Heart right ventricle (tissue), 16 donors: Measurements from ENCODE around the gene DTL. TPM values are rescaled to one million over a fixed set of nuclear protein-coding genes. Genes with fewer than 3 reads are reported as not detected.

Experiments used
- ATAC-seq, 8 donors: fragments of 200-7000 bp; cut with Tn5 transposase; one replicate each; pipeline ENCODE4 v1.9.1; 2020; ENCODE audit warnings: mild to moderate bottlenecking in 8 of 8, moderate library complexity in 8 of 8, moderate number of reproducible peaks in 1 of 8
- DNase-seq, 2 donors: peaks; one replicate each; pipeline ENCODE4 v3.0.0-alpha.2; 2020
- H3K27ac ChIP-seq, 10 donors: fragments of 200-600 bp; sonication (generic) in 2 of 10; one replicate each; pipeline versions ENCODE4 v1.5.0 to v1.8.0; 2020 to 2022; ENCODE audit warnings: mild to moderate bottlenecking in 3 of 10
- H3K27me3 ChIP-seq, 7 donors: fragments of 200-600 bp; one replicate each; pipeline ENCODE4 v1.8.0; 2021 to 2022; ENCODE audit warnings: mild to moderate bottlenecking in 2 of 7
- H3K36me3 ChIP-seq, 9 donors: fragments of 200-600 bp; sonication (generic) in 1 of 9; one replicate each; pipeline versions ENCODE4 v1.5.0 to v1.8.0; 2020 to 2022; ENCODE audit warnings: mild to moderate bottlenecking in 2 of 9
- H3K4me1 ChIP-seq, 9 donors: fragments of 200-600 bp; sonication (generic) in 1 of 9; one replicate each; pipeline versions ENCODE4 v1.5.0 to v1.8.0; 2020 to 2022; ENCODE audit warnings: mild to moderate bottlenecking in 4 of 9
- H3K4me3 ChIP-seq, 10 donors: fragments of 200-600 bp; sonication (generic) in 2 of 10; one replicate each; pipeline versions ENCODE4 v1.5.0 to v1.8.0; 2020 to 2022; ENCODE audit warnings: mild to moderate bottlenecking in 7 of 10, moderate library complexity in 2 of 10
- H3K9me3 ChIP-seq, 11 donors: fragments of 200-600 bp in 10 of 11; sonication (generic) in 2 of 11; one replicate each; pipeline versions ENCODE4 v1.5.0 to v1.8.0; 2013 to 2022; ENCODE audit warnings: mild to moderate bottlenecking in 2 of 11, control low read depth in 1 of 11, moderate library complexity in 1 of 11
- intact Hi-C, 10 donors: fragments of 100-400 bp; cut with DNase I; formaldehyde crosslinking; loops; one replicate each; pipeline versions ENCODE4 v1.11.1 to v1.14.2; 2022
- microRNA-seq, 2 donors: library from miRNA; unstranded; fragments of <30 nt; microRNA quantifications; one replicate each; pipeline ENCODE4 v1.2.0, GENCODE V29; 2021
- polyA plus RNA-seq, 2 donors: library from polyadenylated mRNA; stranded (reverse); fragments of 200-250 nt; gene quantifications; one replicate each; pipeline ENCODE4 v1.2.3, GENCODE V29; 2013
- total RNA-seq, 10 donors: library from RNA; stranded (reverse); fragmentation: NEBNext Ultra II Directional in 3 of 10; extraction: Animal tissue kit (Norgen Biotek cat#: 25700) in 3 of 10; gene quantifications; one replicate each; pipeline versions ENCODE4 v1.2.1 to v1.2.4, GENCODE V29; 2021 to 2023
- TF ChIP-seq, protein P1 (sequence below), 9 donors: fragments of 200-600 bp; sonication (generic) in 2 of 9; IDR thresholded peaks; one replicate each; pipeline versions ENCODE4 v1.5.0 to v1.8.0; 2021 to 2022; ENCODE audit warnings: antibody characterized with exemption in 9 of 9, mild to moderate bottlenecking in 5 of 9, moderate library complexity in 1 of 9
- donor health status: Arrhythmogenic right ventricular cardiomyopathy.
- donor health status: ischemic (EF 13 %, LVEDD 7.1; RV severe dilation, severe dysfunction).
- donor health status: healthy with polysubstance abuse.
- donor health status: DM: no; HTN: yes; CAD: no.
- donor health status: DM: no; HTN: no; CAD: no.
- donor health status: ischemic (EF 25% LVEDD 6.9; RV normal size, moderate dysfunction).
- donor health status: ischemic (EF 25% LVEDD 5.7; RV mildly dilated, moderate dysfunction).
- donor health status: healthy.
- donor health status: DM: yes; HTN: yes; CAD: no.
- donor health status: Ischemic cardiomyopathy.
- donor health status: ischemic (EF 35%, LVEDD 5.7; RV mildly dilated, moderate dysfunction).
- donor health status: nonischemic (EF 11% LVEDD 7.7; RV severe dilation, severe dysfunction).
- donor health status: DM: yes; HTN: yes; CAD: no.
- donor health status: PGD.
- donor health status: ischemic (EF 29% LVEDD 5.4; RV normal size, mild dysfunction).
- donor health status: nonischemic (EF 23%, LVEDD 6.1; RV moderate dilation, normal function).

DTL gene
- total and polyA plus RNA-seq, 12 donors = 0.07 to 3.0 (median 0.58) TPM

DNA sequence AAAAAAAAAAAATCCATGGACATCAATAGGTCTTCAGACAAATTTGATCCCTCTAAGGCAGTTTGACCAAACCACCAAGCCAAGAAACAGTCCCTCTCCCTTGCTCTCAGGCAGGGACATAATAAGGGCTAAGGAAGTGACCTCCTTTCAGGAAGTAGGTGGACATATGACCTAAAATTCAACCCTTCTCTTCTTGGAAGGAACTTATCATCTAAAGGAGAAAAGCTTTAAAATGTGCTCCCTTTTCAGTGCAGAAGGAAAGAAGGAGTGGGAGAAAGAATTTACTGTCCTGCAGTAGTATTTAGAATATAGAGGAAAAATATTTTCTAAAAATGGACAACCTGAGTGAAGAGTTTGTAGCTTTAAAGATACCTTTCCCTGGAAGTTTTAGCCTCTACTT lies 118.1 kb downstream of the DTL start:
- Histone ChIP-seq H3K4me3 (no peak overlapping the region), H3K36me3 (no peaks in the 10 kb centered on the region), H3K27ac (peak overlapping the region in 2 of 10 donors; percentile 15 to 32), H3K27me3 (no peaks in the 10 kb centered on the region), H3K4me1 (peaks cover 0 to 28% (median 15%) of the 10 kb centered on the region in 9 donors), H3K9me3 (peaks cover 0 to 6% (median 0%) of the 10 kb centered on the region in 11 donors)
- ATAC-seq (peak in 1 of 8 donors; percentile 64), DNase-seq (no peak)
- TF ChIP-seq, protein P1, sequence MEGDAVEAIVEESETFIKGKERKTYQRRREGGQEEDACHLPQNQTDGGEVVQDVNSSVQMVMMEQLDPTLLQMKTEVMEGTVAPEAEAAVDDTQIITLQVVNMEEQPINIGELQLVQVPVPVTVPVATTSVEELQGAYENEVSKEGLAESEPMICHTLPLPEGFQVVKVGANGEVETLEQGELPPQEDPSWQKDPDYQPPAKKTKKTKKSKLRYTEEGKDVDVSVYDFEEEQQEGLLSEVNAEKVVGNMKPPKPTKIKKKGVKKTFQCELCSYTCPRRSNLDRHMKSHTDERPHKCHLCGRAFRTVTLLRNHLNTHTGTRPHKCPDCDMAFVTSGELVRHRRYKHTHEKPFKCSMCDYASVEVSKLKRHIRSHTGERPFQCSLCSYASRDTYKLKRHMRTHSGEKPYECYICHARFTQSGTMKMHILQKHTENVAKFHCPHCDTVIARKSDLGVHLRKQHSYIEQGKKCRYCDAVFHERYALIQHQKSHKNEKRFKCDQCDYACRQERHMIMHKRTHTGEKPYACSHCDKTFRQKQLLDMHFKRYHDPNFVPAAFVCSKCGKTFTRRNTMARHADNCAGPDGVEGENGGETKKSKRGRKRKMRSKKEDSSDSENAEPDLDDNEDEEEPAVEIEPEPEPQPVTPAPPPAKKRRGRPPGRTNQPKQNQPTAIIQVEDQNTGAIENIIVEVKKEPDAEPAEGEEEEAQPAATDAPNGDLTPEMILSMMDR (IDR thresholded peaks at IDR 0.05) = no peak
- intact Hi-C loops = no loop called here

Small RNA genes within 50 kb of the gene (microRNA-seq; reads per million reads assigned to microRNA genes)
- 0 reads per million in 2 donors for gene MIR3122

Other genes with a start within 250 kb of the DTL start
- gene LPGAT1, start 205.0 kb upstream of the DTL start, total RNA-seq = 10 to 100 TPM; 22.1 to 36.6 (median 27.6) TPM
- 1 to 10 TPM; 5.9 to 7.5 TPM for gene LPGAT1, start 205.0 kb upstream of the DTL start, polyA plus RNA-seq
- 10 to 100 TPM in 3 of 10 donors, 1 to 10 TPM in 7; 6.6 to 11.6 (median 9.0) TPM for gene INTS7, start 191 bp upstream of the DTL start, total RNA-seq
- 1 to 10 TPM; 4.4 to 6.4 TPM for gene INTS7, start 191 bp upstream of the DTL start, polyA plus RNA-seq
- gene PPP2R5A, start 249.7 kb downstream of the DTL start, total RNA-seq = 10 to 100 TPM; 48.6 to 86.8 (median 57.3) TPM
- gene PPP2R5A, start 249.7 kb downstream of the DTL start, polyA plus RNA-seq = 10 to 100 TPM; 44.2 to 85.7 TPM